SJCRH30 (cell line): ENCODE results near the gene CSNK1D. TPM values are rescaled to one million over a fixed set of nuclear protein-coding genes. Genes with fewer than 3 reads are reported as not detected.
A peak's percentile ranks its signal among the peaks of the same experiment; 100 is the strongest.

Experiments
- DNase-seq, 2 experiments: peaks; one replicate each; pipeline ENCODE4 v3.0.0-alpha.2; 2015 to 2020
- H3K27ac ChIP-seq: fragments of 250-450 bp; sonication (Bioruptor Pico); 2 replicates; pipeline ENCODE4 v1.5.1; 2020; ENCODE audit warnings: mild to moderate bottlenecking, moderate library complexity
- H3K27me3 ChIP-seq: fragments of 250-450 bp; sonication (Bioruptor Pico); 2 replicates; pipeline ENCODE4 v1.5.1; 2020; ENCODE audit warnings: mild to moderate bottlenecking, moderate library complexity
- H3K36me3 ChIP-seq: fragments of 250-450 bp; sonication (Bioruptor Pico); 2 replicates; pipeline ENCODE4 v1.5.1; 2020; ENCODE audit warnings: mild to moderate bottlenecking, moderate library complexity
- H3K4me1 ChIP-seq: fragments of 250-450 bp; sonication (Bioruptor Pico); 2 replicates; pipeline ENCODE4 v1.5.1; 2020; ENCODE audit warnings: mild to moderate bottlenecking, moderate library complexity
- H3K4me3 ChIP-seq: fragments of 250-450 bp; sonication (Bioruptor Pico); 2 replicates; pipeline ENCODE4 v1.5.1; 2020; ENCODE audit warnings: mild to moderate bottlenecking, moderate library complexity
- H3K9me3 ChIP-seq: fragments of 250-450 bp; sonication (Bioruptor Pico); replicated peaks from 2 replicates; pipeline ENCODE4 v1.5.1; 2020; ENCODE audit warnings: mild to moderate bottlenecking, moderate library complexity
- total RNA-seq: library from RNA; depleted of rRNA; stranded (reverse); fragments of >200 nt; shearing (Covaris generic); gene quantifications from 2 replicates; pipeline ENCODE4 v1.2.3, GENCODE V29; 2014; rRNA removed

CSNK1D gene
- 70.5 and 88.7 TPM in 2 replicates for total RNA-seq

- Histone ChIP-seq H3K27ac (peak within 1 kb of the TSS; percentile 98), H3K36me3 (peaks cover 28% of the 10 kb centered on the region), H3K27me3 (no peaks in the 10 kb centered on the region), H3K9me3 (no peaks in the 10 kb centered on the region), H3K4me1 (peaks cover 19% of the 10 kb centered on the region), H3K4me3 (peak within 1 kb of the TSS; percentile 92)
- DNase-seq, result peak; percentile 96 to 99
Measured at GRCh38 chr17:82273327-82274133, at the start of gene CSNK1D. TSS of gene CSNK1D (minus strand) at chr17:82273700. CDS start at chr17:82273381, 319 bp downstream.

- H3K27ac ChIP-seq, result no peak overlapping the region
- no peaks in the 10 kb centered on the region; the same call in 1 of the 2 replicates for H3K9me3 ChIP-seq
- H3K36me3 ChIP-seq, result no peaks in the 10 kb centered on the region
- H3K4me3 ChIP-seq, result no peak overlapping the region
- no peaks in the 10 kb centered on the region; the same call in 1 of the 2 replicates for H3K4me1 ChIP-seq
- no peak for DNase-seq
- peaks cover 31% of the 10 kb centered on the region for H3K27me3 ChIP-seq
Measured at GRCh38 chr17:82322526-82323453, 49.3 kb upstream of the CSNK1D start.

GRCh38 chr17:82321947-82322466, 48.5 kb upstream of the CSNK1D start:
- Histone ChIP-seq H3K27me3 (peaks cover 28% of the 10 kb centered on the region), H3K9me3 (no peaks in the 10 kb centered on the region; the same call in 1 of the 2 replicates), H3K36me3 (no peaks in the 10 kb centered on the region), H3K4me3 (no peak overlapping the region), H3K27ac (no peak overlapping the region), H3K4me1 (no peaks in the 10 kb centered on the region; the same call in 1 of the 2 replicates)
- no peak for DNase-seq

GRCh38 chr17:82320956-82321927, 47.7 kb upstream of the CSNK1D start:
- H3K9me3 ChIP-seq, result no peaks in the 10 kb centered on the region; the same call in 1 of the 2 replicates
- H3K27ac ChIP-seq, result no peak overlapping the region
- H3K4me1 ChIP-seq, result no peaks in the 10 kb centered on the region; the same call in 1 of the 2 replicates
- H3K36me3 ChIP-seq, result no peaks in the 10 kb centered on the region
- no peak overlapping the region for H3K4me3 ChIP-seq
- peaks cover 28% of the 10 kb centered on the region for H3K27me3 ChIP-seq
- no peak for DNase-seq

- DNase-seq, result no peak
- H3K9me3 ChIP-seq, result no peaks in the 10 kb centered on the region; the same call in 1 of the 2 replicates
- H3K4me3 ChIP-seq, result no peak overlapping the region
- peaks cover 5% of the 10 kb centered on the region; the same call in 1 of the 2 replicates for H3K4me1 ChIP-seq
- H3K27ac ChIP-seq, result no peak overlapping the region
- H3K36me3 ChIP-seq, result no peaks in the 10 kb centered on the region
- peaks cover 26% of the 10 kb centered on the region for H3K27me3 ChIP-seq
Measured at GRCh38 chr17:82320140-82320840, 46.8 kb upstream of the CSNK1D start.

- H3K4me3 ChIP-seq, result no peak overlapping the region
- no peak for DNase-seq
- no peaks in the 10 kb centered on the region; the same call in 1 of the 2 replicates for H3K9me3 ChIP-seq
- no peak overlapping the region for H3K27ac ChIP-seq
- H3K36me3 ChIP-seq, result no peaks in the 10 kb centered on the region
- peaks cover 5% of the 10 kb centered on the region; the same call in 1 of the 2 replicates for H3K4me1 ChIP-seq
- H3K27me3 ChIP-seq, result peaks cover 20% of the 10 kb centered on the region
Measured at GRCh38 chr17:82319619-82320062, 46.1 kb upstream of the CSNK1D start.

- no peak for DNase-seq
- no peak overlapping the region for H3K27ac ChIP-seq
- H3K27me3 ChIP-seq, result peaks cover 18% of the 10 kb centered on the region
- H3K4me3 ChIP-seq, result no peak overlapping the region
- peaks cover 11% of the 10 kb centered on the region for H3K4me1 ChIP-seq
- H3K36me3 ChIP-seq, result no peaks in the 10 kb centered on the region
- H3K9me3 ChIP-seq, result no peaks in the 10 kb centered on the region; the same call in 1 of the 2 replicates
Measured at GRCh38 chr17:82318772-82319606, 45.5 kb upstream of the CSNK1D start.

- H3K9me3 ChIP-seq, result no peaks in the 10 kb centered on the region; the same call in 1 of the 2 replicates
Measured at GRCh38 chr17:82318169-82318498, 44.6 kb upstream of the CSNK1D start.

DNA sequence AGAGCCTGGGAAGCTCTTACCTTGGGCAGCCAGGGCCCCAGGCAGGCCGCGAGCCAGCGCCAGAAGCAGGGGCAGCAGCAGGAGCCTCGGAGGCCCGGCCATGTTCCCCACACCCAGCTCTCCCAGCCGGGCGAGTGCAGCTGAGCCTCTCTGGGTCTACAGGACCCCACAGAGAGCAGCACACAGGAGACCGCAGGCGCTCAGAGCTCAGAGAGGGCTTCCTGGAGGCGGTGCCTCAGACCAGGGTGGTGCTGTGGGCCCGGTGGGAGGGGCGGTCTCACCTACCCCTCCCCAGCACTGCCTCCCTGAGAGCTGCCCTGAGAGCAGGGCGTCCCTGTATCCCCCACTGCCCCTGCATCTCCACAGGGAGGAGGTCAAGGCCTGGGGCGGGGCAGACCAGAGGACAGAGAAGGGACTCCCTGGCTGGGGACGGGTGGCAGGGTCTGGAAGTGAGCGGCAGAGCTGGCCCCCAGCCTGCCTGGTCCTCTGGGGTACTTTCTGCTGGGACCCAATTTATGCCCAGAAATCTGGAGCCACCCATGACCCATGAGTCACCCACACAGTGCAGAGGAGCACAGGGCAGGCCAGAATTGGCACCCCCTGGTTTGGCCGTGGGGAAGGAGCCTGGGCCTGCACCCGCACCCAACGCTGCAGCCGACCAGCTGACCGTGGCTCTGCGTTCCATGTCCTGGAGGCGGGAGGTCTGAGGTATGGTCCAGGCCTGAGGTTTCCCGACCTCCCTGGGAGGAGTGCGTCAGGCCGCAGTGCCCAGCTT, 44.1 kb upstream of the CSNK1D start, which contains the start of gene CD7:
TSS of gene CD7 (minus strand) at position 215 of the 775 bp plus-strand sequence. CDS start at position 102, 113 bp downstream.
- H3K27me3 ChIP-seq, result peaks cover 6% of the 10 kb centered on the region
- H3K4me1 ChIP-seq, result peaks cover 23% of the 10 kb centered on the region
- peak; percentile 49 to 52 for DNase-seq
- H3K27ac ChIP-seq, result no peak within 1 kb of the TSS; the same call in 1 of the 2 replicates
- H3K36me3 ChIP-seq, result no peaks in the 10 kb centered on the region
- no peaks in the 10 kb centered on the region; the same call in 1 of the 2 replicates for H3K9me3 ChIP-seq
- H3K4me3 ChIP-seq, result peak within 1 kb of the TSS; percentile 27

More at GRCh38 chr17:82318169-82318498, 44.6 kb upstream of the CSNK1D start:
- no peak overlapping the region for H3K4me3 ChIP-seq
- H3K27me3 ChIP-seq, result peaks cover 12% of the 10 kb centered on the region
- H3K36me3 ChIP-seq, result no peaks in the 10 kb centered on the region
- no peak overlapping the region for H3K27ac ChIP-seq
- H3K4me1 ChIP-seq, result peaks cover 19% of the 10 kb centered on the region
- DNase-seq, result no peak

DNA sequence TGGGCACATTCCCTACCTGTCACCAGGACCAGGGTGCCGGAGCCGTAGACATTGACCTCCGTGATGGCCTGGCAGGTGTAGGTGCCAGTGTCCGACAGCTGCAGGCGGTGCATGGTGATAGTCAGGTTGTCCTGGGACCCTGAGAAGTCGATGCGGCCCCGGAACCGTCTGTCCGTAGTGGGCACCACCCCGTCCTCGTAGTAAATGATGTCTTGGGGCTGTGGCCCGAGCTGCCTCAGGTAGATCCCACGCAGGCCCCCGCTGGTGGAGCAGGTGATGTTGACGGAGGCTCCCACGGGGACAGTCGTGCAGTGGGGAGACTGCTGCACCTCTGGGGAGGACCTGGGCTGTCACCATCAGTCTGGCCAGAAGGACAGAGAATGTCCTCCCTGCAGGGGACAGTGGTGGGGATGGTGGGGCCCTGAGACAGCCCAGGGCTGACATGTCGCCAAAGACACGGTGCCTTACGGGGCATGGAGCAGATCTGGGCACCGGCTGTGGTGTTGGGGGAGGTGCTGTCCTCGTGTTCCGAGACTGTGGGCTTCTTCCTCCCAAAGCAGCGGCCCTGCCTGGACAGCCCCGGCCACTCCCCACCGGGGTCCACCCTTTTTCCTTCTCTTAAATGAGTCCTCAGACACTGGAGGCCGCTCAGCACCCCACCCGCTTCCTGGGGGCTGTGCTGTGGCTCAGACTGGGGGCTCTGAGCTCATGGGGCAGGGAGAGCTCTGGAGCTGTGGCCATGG, 43.3 kb upstream of the CSNK1D start:
- peaks cover 3% of the 10 kb centered on the region; the same call in 1 of the 2 replicates for H3K27me3 ChIP-seq
- DNase-seq, result no peak
- no peaks in the 10 kb centered on the region; the same call in 1 of the 2 replicates for H3K9me3 ChIP-seq
- peak overlapping the region; percentile 27 for H3K4me3 ChIP-seq
- H3K27ac ChIP-seq, result no peak overlapping the region; the same call in 1 of the 2 replicates
- peaks cover 23% of the 10 kb centered on the region for H3K4me1 ChIP-seq
- no peaks in the 10 kb centered on the region for H3K36me3 ChIP-seq
